HG03135 (cell line): ENCODE measurements around the gene CCDC170.
"Not testable (repeated sequence)": the region's sequence is repeated elsewhere in the genome, so short reads cannot be mapped to it uniquely, and the experiment has no call there.

Experiments used
- ATAC-seq: cut with Tn5 transposase; IDR thresholded peaks from one replicate; pipeline ENCODE4 v1.9.1; 2021; ENCODE audit warnings: mild to moderate bottlenecking, moderate library complexity; ENCODE audit not compliant: unreplicated experiment

Gene CCDC170, protein sequence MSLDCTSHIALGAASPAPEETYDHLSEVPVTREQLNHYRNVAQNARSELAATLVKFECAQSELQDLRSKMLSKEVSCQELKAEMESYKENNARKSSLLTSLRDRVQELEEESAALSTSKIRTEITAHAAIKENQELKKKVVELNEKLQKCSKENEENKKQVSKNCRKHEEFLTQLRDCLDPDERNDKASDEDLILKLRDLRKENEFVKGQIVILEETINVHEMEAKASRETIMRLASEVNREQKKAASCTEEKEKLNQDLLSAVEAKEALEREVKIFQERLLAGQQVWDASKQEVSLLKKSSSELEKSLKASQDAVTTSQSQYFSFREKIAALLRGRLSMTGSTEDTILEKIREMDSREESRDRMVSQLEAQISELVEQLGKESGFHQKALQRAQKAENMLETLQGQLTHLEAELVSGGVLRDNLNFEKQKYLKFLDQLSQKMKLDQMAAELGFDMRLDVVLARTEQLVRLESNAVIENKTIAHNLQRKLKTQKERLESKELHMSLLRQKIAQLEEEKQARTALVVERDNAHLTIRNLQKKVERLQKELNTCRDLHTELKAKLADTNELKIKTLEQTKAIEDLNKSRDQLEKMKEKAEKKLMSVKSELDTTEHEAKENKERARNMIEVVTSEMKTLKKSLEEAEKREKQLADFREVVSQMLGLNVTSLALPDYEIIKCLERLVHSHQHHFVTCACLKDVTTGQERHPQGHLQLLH

DNA sequence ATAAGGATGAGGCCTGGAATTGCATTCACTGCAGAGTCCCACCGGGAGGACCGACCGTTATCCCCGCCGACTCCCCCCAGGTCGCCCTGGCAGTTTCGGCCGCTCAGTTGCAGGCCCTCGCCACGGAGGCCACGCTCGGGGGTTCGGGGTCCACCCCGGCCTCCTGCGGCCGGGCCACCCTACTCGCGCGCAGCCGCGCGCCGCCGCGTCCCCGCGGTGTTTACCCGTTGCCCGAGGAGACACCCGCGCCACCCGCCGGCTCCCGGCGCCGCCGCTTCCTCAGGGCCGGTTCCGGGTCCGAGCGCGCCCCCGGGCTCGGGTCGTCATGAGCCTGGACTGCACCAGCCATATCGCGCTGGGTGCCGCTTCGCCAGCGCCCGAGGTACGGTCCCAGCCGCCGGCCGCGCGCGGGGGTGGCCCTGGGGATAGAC, at the start of gene CCDC170:
TSS of gene CCDC170 (plus strand) at position 214 of the 431 bp plus-strand sequence. CDS start at position 326, 112 bp downstream.
- ATAC-seq: no peak

DNA sequence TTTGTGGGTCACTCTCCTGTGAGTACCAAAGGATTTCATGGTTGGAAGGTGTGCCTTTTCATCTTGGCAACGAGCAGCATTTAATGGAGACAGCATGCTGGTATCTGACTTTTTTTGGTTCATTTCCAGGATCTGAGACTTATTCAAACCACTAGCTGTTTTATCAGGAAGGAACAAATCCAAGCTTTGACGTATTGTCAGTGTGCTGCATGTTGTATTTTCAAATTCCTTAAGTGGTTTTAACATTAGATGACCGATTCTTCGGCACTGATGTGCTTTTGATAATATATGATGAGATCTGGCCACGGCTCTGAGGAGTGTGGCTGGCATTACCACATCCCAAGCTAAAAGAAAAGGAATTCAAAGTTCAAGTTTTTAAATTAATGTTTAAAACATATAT, 48.3 kb upstream of the CCDC170 start:
- no peak for ATAC-seq

DNA sequence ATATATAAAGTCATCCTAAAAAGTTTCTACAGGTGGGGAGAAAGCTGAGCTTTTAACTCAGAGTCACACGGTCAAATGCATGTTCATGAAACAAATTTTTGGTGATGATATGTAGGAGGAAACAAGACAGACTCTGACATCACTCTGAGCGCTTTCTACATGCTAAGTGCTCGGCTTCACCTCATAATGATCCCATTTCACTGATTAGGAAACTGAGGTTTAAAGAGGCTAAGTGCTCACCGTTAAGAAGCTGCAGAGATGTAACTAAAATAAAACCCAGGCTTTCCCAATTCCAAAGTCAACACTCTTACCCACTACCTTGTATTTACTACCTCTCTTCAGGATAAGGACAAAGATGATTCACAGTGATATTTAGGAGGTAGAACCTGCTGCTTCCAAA, 46.6 kb upstream of the CCDC170 start:
- no peak for ATAC-seq

DNA sequence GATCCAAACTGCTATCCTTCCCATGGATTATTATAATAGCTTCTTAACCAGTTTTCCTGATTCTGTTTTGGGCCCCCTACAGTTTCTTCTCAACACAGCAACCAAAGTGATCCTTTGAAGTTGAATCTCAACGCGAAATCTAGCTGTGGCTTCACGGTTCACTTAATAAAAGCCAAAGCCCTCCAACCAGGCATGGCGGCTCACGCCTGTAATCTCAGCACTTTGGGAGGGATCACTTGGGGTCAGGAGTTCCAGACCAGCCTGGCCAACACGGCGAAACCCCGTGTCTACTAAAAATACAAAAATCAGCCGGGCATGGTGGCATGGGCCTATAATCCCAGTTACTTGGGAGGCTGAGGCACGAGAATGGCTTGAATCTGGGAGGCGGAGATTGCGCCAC, 45.2 kb upstream of the CCDC170 start:
- ATAC-seq: no peak

DNA sequence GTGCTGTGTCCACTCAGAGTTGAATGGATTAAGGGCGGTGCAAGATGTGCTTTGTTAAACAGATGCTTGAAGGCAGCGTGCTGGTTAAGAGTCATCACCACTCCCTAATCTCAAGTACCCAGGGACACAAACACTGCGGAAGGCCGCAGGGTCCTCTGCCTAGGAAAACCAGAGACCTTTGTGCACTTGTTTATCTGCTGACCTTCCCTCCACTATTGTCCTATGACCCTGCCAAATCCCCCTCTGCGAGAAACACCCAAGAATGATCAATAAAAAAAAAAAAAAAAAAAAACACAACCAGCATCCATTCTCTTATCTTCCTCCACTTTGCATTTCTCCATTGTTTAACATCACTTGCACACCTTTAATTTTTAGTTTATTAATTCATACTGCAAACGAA, 42.9 kb upstream of the CCDC170 start:
- ATAC-seq: not testable (repeated sequence)

DNA sequence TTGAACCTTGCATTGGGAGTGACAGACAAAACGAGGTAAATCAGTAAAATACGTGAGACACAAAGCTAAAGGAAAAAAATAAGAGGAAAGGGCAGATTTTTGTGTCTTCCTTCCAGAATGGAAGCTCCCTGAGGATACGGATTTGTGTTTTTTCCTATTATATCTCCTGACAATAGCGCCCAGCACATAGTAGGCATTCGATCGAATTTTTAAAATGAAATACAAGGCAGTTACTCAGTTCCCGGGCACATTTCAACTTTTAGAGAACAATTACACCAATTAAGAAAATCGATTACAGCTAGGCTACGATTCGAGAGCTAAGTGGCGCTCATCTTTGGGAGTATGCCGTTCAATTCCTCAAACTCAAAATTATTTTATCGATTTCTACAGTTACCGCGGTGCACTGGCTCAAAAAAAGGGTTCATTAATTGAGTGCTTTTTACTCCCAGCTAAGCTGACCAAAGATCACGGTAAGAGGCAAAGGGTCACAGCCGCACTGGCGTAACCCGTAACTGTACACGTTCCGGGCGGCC, 42.3 kb upstream of the CCDC170 start:
- ATAC-seq: no peak

DNA sequence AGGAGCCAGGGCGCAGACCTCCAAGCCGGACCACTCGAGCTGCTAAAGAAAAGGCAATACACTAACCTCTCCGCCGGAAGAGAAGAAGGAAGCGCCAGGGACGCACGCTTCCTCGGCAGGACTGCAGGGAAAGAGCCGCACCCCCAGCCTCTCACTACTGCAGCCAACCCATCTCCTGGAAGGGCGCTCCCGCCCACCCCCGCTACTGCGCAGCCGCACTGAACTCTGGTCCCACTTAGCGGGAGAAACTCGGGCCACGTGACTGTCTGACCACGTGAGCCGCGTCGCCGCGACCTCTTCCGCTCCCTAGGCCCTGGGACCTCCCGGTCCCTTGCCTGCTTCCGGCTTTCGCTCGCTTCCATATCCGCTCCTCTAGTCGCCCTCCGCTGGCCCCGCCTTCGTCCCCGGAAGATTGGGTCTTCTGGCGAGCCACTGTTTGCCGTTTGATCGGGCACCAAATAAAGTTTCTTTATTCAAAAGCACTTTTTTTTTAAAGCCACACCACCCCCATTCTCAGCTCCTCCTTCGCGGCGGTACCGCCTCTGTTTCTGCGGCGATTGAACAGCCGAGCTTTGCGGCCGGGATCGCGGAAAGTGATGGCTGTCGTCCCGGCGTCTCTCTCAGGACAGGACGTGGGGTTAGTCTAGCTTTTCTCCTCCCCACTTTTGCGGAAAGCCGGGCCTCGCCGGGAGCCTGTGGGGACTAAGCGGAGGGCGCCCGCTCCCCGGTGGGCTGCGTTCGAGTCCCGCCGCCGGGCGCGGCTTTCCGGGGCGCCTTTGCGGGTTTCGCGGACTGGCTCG, 41.7 kb upstream of the CCDC170 start, which contains the start of gene RMND1:
TSS of gene RMND1 (minus strand) at position 177 of the 800 bp plus-strand sequence. CDS start 6,315 bp downstream, outside the sequence.
- ATAC-seq: peak; percentile 98

DNA sequence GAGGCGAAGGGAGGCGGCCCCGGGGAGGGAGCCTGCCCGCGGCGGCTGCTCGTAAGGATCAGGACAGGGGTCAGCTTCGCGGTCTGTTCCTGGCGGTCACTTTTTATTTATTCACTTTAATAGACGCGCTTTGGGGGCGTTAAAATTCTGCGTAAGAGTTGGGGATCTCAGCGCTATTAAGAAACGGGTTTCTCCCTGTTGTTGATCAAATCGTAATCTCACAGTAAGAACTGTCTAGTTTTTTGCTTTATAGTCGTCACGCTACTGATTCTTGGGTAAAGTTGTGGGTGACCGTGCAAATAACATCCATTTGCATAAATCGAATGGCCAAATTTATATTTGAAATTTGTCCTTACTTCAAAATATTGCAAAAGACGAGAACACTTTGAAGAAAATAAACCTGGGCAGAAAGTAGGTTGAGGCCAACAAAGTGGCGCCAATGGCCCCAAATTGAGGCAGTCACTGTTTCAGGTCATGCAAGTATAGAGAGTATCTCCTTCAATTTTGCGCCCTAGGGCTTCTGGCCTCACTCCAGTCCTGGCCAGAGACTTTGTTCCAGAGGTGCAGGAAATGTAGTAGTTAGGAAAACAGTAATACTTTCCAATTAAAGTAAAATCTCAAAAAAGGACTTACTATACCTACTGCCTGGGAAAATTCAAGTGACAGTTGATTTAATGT, 40.9 kb upstream of the CCDC170 start:
- ATAC-seq: no peak

DNA sequence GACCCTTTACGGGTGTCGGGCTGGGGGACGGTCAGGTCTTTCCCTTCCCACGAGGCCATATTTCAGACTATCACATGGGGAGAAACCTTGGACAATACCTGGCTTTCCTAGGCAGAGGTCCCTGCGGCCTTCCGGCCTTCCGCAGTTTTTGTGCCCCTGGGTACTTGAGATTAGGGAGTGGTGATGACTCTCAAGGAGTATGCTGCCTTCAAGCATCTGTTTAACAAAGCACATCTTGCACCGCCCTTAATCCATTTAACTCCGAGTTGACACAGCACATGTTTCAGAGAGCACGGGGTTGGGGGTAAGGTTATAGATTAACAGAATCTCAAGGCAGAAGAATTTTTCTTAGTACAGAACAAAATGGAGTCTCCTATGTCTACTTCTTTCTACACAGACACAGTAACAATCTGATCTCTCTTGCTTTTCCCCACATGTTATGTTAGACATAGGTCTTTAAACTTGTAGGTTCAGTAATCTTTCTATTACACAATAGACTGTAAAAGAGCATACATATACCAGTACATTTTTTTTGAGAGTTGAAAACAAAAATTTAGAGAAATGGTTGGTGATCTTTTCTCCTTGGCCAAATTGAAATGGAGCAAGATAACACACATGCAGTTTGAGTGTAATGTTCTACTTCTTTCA, 37.9 kb upstream of the CCDC170 start:
- ATAC-seq: not testable (repeated sequence)

DNA sequence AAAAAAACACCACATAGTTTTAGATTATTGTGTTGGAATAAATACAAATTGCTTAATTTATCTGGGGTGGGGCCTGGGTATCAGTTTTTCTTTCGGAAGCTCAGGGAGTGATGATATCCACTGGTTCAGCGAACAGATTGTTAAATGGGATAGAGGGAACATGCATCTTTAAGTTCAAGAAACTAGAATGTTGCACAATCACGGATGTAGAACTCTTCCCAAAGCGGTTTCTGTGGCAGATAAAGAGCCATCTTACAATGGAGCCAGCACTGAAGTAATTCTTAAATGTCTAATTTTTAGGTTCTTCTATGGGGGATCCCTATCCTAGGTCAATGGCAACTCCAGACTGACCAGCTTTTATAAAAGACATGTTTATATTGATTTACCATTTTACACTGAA, 32.1 kb upstream of the CCDC170 start:
- no peak for ATAC-seq

DNA sequence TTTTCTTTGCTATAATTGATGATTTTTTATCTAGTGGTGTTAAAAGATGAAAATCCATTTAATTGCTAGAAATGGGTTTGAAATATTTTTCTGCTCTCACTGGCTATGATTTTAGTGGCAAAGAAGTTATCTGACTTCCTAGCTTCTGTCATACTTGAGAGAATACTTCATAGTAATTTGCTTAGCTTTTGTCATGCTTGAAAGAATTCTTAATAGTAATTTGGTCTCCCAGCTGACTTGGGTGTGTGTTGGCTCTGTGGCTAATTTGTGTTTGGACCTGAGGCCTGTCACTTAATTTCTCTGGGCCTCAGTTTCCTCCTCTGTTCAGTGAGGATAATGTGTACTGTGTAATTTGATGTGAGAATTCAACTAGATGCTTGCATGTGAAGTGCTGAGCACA, 29.1 kb upstream of the CCDC170 start:
- ATAC-seq: no peak

DNA sequence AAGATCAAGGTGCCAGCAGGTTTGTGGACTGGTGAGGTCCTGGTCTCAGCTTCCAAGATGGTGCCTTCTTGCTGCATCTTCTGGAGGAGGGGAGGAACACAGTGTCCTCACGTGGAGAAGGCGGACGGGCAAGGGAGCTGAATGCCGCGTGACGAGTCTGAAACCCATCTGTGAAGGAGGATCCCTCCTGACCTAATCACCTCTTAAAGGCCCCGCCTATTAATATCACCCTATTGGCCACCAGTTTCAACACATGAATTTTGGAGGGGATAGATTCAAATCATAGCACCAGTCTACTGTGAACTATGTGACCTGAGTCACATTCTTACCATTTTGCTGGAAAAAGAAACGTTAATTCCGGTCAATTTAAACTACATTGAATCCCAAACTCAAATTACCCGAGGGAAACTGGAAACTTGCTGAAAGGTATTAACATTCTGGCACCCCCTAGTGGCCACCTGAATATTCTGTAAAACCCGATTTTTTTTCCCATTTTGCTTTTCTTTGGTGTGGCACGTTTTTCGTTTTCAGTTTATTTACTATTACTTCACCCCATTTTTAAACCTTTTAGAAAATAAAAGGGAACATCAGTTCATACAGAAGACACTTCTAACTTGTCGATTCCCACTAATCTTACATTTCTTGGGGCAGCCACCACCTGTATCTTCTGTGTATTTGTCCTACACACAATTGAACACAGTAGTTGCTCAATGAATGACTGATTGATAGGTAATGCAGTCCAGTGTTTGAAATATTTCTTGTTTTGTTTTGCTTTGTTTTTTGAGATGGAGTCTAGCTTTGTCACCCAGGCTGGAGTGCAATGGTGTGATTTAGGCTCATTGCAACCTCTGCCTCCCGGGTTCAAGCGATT, 17.9 kb upstream of the CCDC170 start:
- ATAC-seq: no peak

DNA sequence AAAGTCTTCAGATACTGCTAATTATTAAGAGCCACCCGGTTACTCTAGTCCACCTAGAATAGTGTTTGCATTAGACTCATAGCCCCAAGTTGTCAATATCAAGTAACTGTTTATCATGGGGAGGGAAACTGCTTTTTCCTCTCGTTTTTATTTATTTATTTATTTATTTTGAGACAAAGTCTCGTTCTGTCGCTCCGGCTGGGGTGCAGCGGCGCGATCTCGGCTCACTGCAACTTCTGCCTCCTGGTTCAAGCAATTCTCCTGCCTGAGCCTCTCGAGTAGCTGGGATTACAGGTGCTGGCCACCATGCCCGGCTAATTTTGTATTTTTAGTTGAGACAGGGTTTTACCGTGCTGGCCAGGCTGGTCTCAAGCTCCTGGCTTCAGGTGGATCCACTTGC, 16.1 kb upstream of the CCDC170 start:
- ATAC-seq: no peak

DNA sequence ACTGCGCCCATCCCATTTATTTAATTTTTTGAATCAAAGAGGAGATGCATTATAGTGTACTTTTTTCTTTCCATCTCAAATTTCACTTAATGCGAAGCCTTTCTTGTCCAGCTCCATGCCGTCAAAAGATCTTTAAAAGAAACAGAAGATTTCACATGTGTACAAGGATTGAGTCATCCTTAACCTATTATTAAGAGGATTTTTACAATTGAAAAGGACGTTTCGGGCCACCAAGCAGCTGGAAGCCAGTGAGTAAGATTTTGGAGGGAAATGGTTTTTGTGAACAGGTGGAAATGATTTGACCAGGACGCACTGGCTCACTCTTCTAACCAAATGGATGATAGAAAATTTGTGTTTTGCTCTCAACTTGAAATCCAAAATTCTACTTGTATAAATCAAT, 15.1 kb upstream of the CCDC170 start:
- no peak for ATAC-seq

DNA sequence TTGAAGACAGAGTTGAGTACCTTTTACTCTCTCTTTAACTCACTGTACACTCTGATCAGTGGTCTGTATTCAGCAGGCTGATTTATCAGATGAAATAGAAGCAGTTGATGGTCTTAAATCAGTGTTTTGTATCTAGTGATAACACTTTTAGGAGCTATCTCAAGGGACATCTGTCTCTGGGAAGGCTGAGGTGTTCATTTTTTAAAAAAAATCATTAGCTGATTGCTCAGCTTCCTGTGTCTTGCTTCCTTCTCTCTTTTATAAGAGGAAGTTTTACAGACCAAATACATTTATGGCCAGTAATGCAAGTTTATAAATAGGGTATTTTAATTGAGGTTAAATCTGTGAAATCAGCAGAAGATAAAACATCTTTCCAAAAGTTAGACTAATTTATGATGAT, 12.0 kb upstream of the CCDC170 start:
- ATAC-seq: no peak

DNA sequence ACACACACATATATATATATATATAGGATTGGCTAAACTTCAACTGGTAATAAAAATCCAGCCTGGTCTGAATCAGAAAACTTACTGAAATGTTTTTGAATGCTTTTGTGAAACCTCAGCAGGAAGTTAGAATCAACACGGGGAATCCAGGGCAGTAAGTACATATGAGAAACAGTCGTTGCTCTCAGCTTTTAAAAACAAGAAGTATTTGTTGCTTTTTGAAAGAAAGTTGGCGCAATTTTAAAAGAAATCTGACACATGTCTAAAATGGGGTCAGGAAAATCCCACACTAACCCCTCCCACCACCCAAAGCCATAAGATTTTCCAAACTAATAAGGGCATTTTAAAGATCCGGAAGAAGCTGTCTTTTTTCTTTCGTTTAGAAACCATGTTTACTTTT, 11.5 kb upstream of the CCDC170 start:
- no peak for ATAC-seq

DNA sequence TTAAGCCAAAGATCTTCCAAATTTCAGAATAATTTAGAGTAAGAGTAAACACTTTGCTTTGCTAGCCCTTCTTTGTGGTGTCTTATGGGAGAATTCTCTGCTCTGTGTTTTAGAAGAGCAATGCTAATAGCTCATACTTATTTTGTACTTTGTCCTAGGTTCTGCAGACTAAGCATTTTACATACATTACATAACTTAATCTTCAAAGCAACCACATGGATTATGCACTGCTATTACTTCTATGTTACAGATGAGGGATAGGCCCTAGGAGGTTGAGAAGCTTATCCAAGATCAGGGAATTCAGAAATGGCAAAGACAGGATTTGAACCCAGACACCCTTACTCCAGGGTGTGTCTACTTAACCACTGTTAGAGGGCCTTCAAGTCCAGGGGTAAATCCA, 9.8 kb upstream of the CCDC170 start:
- no peak for ATAC-seq

DNA sequence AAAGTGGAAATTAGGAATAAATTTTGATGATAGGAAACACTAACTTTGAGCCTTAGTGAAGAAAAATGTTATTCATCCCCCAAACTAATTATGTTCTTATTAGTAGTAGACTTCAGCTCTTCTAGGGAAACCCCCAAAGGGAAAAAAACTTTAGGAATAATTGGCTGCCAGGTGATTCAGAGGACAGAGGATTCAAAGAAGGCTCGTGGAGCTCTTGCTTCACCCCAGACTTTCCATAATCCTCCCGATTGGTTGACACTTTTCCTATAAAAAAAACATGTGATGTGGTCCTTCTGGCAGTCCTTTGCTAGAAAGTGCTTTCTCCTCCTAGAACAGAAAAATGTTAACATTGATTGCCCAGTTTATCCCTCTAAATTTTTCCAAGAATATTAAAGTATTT, 5.6 kb upstream of the CCDC170 start:
- ATAC-seq: no peak

DNA sequence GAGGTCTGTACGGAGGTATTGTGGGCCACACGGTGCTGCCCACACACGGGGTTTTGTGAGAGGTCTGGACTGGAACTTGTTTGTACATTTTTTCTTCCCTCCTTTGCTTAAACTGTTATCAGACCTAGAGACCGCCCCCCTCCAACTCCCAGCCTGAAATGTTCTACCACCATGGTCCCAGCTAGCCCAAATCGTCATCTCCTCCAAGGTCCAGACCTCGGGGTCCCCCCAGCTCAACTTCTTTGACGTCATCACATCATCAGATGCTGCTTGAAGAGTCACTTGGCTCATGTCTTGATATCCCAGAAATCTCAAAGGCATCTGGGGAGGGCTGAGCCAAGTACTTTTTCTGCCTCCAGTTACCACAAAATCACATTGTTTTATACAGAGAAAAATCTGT, 2.8 kb upstream of the CCDC170 start:
- no peak for ATAC-seq
